ENCODE data around the gene TBC1D22A. TPM values are rescaled to one million over a fixed set of nuclear protein-coding genes. Genes with fewer than 3 reads are reported as not detected.

TBC1D22A gene
- total and polyA plus RNA-seq, 2 experiments from 2014 or later, result 15.3 to 19.8 TPM

DNA sequence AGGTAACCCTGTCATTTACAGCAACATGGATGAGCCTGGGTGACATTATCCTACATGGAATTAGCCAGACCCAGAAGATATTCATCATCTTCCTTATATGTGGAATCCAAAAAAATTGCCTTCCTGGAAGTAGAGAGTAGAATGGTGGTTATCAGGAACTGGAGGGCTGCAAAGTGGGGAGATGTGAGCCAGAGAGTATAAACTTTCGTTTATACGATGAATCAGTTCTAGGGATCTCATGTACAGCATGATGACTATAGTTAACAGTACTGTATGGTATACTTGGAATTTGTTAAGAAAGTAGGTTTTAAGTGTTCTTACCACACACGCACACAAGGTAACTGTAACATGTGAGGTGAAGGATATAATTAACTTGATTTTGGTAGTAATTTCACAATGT, 79.1 kb downstream of the TBC1D22A start:
- WGBS (ENCODE audit: low lambda C conversion rate, missing lambda C conversion rate), result 96% methylated on average over 3 of the region's 3 CpGs
- Histone ChIP-seq H3K4me1 (ENCODE audit: insufficient read depth) (peaks cover 4% of the 10 kb centered on the region), H3K27ac (no peak overlapping the region), H3K36me3 (replicated peaks; ENCODE audit: insufficient read depth, low read depth) (no peaks in the 10 kb centered on the region), H3K9me3 (ENCODE audit: low read depth) (no peaks in the 10 kb centered on the region), H3K4me3 (no peak overlapping the region), H3K4me2 (no peak overlapping the region), H3K27me3 (no peaks in the 10 kb centered on the region), H2AFZ (no peak overlapping the region), H3K79me2 (no peaks in the 10 kb centered on the region), H3K9me2 (replicated peaks; ENCODE audit: insufficient read depth) (no peaks in the 10 kb centered on the region), H4K20me1 (ENCODE audit: insufficient read depth, poor library complexity, severe bottlenecking) (no peaks in the 10 kb centered on the region)
- TF ChIP-seq, protein P1, sequence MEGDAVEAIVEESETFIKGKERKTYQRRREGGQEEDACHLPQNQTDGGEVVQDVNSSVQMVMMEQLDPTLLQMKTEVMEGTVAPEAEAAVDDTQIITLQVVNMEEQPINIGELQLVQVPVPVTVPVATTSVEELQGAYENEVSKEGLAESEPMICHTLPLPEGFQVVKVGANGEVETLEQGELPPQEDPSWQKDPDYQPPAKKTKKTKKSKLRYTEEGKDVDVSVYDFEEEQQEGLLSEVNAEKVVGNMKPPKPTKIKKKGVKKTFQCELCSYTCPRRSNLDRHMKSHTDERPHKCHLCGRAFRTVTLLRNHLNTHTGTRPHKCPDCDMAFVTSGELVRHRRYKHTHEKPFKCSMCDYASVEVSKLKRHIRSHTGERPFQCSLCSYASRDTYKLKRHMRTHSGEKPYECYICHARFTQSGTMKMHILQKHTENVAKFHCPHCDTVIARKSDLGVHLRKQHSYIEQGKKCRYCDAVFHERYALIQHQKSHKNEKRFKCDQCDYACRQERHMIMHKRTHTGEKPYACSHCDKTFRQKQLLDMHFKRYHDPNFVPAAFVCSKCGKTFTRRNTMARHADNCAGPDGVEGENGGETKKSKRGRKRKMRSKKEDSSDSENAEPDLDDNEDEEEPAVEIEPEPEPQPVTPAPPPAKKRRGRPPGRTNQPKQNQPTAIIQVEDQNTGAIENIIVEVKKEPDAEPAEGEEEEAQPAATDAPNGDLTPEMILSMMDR (IDR thresholded peaks at IDR 0.05; ENCODE audit: poor library complexity), result no peak
- TF ChIP-seq EZH2phosphoT487 (IDR thresholded peaks at IDR 0.05; ENCODE audit: low read depth, severe bottlenecking, unreplicated experiment), result no peak
- TF ChIP-seq EZH2 (IDR thresholded peaks at IDR 0.05; ENCODE audit: borderline replicate concordance), result no peak
- DNase-seq (ENCODE audit: low spot score), result no peak

DNA sequence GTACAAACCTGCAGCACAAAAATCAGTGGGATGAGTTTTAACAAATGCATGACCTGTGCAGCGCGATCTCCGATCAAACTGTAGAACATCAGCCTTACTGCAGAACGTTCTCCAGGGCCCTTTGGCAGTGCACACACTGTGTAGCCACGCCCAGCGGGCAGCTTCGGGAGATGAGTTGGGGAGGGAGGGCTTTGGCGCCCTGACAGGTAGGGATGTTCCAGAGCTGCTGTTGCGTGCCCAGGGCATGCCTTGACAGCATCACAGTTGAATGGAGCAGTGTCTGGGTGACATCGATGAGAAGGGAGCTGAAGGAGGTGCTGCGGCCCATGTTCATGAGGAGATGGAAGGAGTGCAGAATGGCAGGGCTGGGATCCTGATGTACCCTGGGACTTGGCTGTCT, 80.2 kb downstream of the TBC1D22A start:
- Histone ChIP-seq H4K20me1 (ENCODE audit: insufficient read depth, poor library complexity, severe bottlenecking) (no peaks in the 10 kb centered on the region), H3K4me3 (no peak overlapping the region), H3K9me3 (ENCODE audit: low read depth) (no peaks in the 10 kb centered on the region), H3K4me1 (ENCODE audit: insufficient read depth) (peaks cover 4% of the 10 kb centered on the region), H3K27me3 (no peaks in the 10 kb centered on the region), H3K79me2 (no peaks in the 10 kb centered on the region), H3K4me2 (no peak overlapping the region), H2AFZ (no peak overlapping the region), H3K36me3 (replicated peaks; ENCODE audit: insufficient read depth, low read depth) (no peaks in the 10 kb centered on the region), H3K27ac (no peak overlapping the region), H3K9me2 (replicated peaks; ENCODE audit: insufficient read depth) (no peaks in the 10 kb centered on the region)
- DNase-seq (ENCODE audit: low spot score), result no peak
- WGBS (ENCODE audit: low lambda C conversion rate, missing lambda C conversion rate), result 90% methylated on average over 11 of the region's 11 CpGs
- TF ChIP-seq, protein P1 (IDR thresholded peaks at IDR 0.05; ENCODE audit: poor library complexity), result no peak
- TF ChIP-seq EZH2 (IDR thresholded peaks at IDR 0.05; ENCODE audit: borderline replicate concordance) (no peak), EZH2phosphoT487 (IDR thresholded peaks at IDR 0.05; ENCODE audit: low read depth, severe bottlenecking, unreplicated experiment) (no peak)

GRCh38 chr22:46843821-46844255, 81.4 kb downstream of the TBC1D22A start:
- Histone ChIP-seq H3K9me3 (ENCODE audit: low read depth) (no peaks in the 10 kb centered on the region), H3K4me3 (no peak overlapping the region), H4K20me1 (ENCODE audit: insufficient read depth, poor library complexity, severe bottlenecking) (no peaks in the 10 kb centered on the region), H3K27ac (no peak overlapping the region), H3K27me3 (no peaks in the 10 kb centered on the region), H3K4me1 (ENCODE audit: insufficient read depth) (peaks cover 4% of the 10 kb centered on the region), H3K79me2 (peaks cover 5% of the 10 kb centered on the region), H3K9me2 (replicated peaks; ENCODE audit: insufficient read depth) (no peaks in the 10 kb centered on the region), H3K36me3 (replicated peaks; ENCODE audit: insufficient read depth, low read depth) (no peaks in the 10 kb centered on the region), H3K4me2 (no peak overlapping the region), H2AFZ (no peak overlapping the region)
- TF ChIP-seq, protein P1 (IDR thresholded peaks at IDR 0.05; ENCODE audit: poor library complexity), result no peak
- TF ChIP-seq EZH2phosphoT487 (IDR thresholded peaks at IDR 0.05; ENCODE audit: low read depth, severe bottlenecking, unreplicated experiment), result no peak
- no peak for TF ChIP-seq EZH2 (IDR thresholded peaks at IDR 0.05; ENCODE audit: borderline replicate concordance)
- no peak for DNase-seq (ENCODE audit: low spot score)
- 87% methylated on average over 10 of the region's 10 CpGs for WGBS (ENCODE audit: low lambda C conversion rate, missing lambda C conversion rate)
